GM21390 (cell line): ENCODE measurements around the gene KCNH1.

Experiments used
- ATAC-seq: cut with Tn5 transposase; IDR thresholded peaks from one replicate; pipeline ENCODE4 v1.9.1; 2021; ENCODE audit not compliant: unreplicated experiment

KCNH1 gene

DNA sequence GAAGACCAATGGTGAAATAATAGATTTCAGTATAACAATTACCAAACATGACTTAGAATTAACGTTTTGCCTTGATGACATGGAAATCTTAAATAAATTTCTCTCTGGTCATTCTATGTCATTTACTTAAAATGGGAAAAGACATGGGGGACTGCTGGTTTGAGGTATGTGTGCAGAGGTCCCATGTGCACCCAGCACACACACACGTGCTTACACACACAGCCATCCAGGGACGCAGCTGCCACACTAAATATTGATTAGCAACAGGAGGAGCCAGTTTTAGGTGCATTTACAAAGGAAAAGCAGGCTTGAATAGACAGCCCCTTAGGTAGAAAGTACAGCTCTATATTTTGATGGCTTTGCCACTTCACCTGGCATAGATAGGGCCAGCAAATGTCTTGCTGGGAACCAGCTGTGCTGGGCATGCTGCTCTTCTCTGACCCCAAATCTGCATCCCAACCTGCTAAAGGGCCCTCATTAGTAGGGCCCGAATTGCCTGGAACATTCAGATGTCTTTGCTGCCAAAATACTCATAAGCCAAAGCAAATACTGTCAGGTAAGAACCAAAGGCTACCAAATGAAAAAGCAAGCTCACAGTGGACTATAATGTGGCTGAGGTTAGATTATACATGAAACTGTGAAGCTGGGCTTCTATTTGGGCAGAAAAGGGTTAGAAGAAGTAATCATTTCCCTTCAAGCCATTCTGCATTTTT is 405.4 kb downstream of the KCNH1 start:
- no peak for ATAC-seq

DNA sequence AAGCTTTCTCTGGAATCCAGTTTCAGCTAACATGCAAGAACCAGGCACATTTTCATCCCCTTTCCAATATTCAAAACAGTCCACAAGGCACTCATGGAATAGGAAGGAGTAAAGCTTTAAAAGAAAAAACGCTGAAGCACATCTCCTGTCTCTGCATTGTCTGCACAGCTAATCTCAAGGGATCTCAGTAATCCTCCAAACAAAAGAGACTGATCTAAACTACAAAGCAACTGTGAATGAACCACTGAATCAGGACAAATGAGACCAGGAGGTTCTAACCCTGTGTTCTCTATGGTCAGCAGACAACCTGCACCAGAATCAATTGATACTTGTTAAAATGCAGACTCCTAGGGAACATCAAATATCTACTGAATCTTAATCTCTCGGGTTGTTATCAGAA is 406.2 kb downstream of the KCNH1 start:
- no peak for ATAC-seq

DNA sequence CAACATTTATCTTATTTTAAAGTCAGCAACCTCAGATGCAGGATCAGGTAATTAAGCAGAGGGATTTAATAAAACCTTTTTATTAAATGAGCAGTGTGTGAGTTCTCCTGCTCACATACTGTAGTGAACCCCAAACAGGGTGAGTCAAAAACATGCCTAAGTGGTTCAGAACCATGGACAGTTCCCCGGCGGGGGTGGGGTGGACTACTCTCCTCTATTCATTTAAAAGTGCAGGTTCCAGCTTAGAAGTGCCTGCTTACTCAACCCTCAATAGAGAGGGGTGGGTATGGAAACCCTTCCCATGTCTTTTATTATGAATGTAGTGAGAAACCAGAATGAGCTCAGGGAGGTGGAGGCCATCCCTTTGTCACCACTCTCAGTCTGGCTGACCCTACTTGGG is 407.3 kb downstream of the KCNH1 start:
- ATAC-seq = no peak

DNA sequence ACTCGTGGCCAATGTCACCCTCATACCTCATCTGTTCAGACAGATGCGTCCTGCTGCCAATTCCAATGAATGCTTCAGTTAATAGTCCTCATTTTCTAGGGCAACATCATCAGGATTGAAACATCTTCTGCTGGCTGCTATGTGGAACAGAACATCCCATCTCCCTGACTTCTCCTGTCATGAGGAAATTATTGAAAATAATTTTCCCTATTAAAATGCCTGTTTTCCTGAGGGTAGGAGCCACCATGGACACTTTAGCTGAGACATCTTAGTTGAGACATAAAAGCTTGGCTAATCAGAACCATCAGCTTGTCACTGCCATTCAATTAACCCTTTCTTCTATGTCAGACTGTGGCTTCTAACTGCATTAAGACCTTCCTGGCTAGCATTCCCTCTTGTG is 409.2 kb downstream of the KCNH1 start:
- ATAC-seq = no peak

DNA sequence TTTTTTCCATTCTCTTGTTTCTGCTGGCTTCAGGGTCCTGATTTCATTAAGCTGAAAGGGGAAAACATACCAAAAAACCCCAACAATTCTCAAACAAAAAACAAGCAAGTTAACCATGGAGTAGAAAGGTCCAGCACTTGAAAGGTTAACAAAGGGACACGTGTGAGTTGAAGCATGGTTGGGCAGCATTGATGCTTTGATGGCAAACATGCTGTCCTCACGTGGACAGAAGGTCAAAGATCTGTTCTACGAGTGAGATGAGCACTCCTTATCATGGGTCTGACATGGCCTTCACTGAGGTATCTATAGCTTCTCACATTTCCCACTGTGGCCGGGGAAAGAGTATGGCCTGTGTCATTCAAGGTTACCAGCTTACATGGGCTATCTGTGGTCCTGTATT is 410.3 kb downstream of the KCNH1 start:
- no peak for ATAC-seq

DNA sequence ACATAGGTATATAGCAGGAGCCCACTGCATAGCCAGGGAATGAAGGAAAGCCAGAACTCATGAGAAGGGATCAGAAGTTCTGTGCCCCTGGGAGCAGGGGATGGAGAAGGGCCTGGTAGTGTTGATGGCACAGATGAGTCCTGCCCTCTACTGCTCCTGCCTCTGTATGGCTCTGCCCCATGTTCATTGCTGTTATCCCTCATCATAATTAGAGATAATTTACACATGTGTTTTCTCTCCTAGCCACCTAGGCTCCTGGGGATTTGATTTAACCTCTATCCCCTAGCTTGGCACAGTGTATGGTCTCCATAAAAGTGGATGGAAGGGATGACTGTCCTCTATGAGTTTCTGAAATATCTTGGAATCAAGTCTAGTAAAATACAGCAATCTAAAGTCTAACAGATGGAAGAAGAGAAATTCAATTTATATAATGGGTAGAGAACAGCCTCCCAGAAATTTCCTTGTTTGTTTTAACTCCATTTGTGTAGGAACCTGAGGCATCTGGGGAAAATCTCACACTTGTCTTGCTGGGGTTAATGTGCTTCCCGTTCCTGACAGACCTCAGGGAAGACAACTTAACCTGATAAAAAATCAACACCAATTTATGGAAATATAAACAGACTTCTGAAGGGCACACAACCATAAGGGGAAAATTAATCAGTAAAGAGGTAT is 411.4 kb downstream of the KCNH1 start:
- ATAC-seq = no peak

DNA sequence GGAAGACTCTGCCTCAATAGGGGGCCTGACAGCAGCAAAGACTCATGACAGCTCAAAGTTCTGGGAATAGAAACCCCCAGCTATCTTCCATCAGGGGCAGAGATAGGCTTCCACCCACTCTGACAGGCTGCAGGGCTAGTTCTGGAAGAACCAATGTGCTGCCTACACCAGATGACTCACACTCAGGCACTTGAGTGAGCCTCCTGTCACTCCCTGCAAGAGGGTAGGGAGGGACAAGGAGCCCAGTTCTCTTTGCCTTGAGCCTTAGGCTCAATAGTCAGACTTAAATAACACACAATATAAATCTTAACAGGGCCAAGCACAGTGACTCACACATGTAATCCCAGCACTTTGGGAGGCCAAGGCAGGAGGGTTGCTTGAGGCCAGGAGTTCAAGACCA is 418.9 kb downstream of the KCNH1 start:
- no peak for ATAC-seq

DNA sequence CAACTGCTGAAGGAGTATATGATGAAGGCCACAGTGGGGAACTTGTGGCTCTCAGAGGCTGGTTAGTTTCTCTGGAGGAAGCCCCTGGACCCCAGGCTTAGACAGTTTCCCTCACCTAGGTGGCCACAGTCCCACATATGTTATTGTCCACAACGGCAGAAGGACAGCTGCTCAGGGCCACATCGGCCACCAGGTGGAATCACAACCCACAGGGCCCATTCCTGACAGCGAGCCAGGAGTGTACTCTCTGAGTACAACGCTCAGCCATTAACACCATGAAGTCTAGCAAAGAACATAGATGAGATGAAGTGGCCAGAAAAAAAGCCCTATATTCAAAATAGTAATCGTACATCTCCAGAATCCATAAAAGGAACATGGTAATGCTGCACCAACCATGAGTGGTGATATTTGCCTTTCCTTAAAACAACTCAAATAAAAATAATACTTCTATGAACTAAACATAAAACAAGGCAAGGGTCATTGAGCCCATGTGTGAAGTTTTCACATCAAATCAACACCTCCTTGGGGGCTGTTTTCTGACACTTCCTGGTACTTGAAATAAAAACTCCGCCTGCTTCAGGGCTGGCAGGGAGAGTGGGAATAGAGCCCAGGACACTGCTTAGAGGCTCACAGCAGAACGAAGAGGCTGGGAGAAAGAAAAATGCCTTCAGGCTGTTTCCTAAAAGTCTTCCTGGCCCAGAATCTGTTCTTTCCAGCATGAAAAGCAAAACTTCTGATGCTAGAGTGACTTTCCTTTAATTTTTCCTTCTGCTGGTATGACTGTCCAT is 421.9 kb downstream of the KCNH1 start:
- ATAC-seq = no peak

DNA sequence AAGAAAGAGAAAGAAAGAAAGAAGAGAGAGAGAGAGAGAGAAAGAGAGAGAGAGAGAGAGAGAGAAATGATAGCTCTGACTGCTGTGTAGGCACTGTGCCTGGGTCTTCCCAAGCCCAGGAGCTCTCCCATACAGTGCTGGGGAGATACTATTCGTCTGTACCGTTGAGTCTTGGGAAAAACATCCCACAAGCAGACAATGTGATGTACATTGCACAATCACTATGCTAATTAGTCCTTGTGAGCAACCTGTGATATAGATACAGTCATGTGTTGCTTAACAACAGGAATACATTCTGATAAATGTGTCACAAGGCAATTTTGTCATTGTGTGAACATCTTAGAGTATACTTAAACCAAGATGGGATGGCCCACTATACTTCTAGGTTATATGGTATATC is 424.2 kb downstream of the KCNH1 start:
- ATAC-seq = no peak

DNA sequence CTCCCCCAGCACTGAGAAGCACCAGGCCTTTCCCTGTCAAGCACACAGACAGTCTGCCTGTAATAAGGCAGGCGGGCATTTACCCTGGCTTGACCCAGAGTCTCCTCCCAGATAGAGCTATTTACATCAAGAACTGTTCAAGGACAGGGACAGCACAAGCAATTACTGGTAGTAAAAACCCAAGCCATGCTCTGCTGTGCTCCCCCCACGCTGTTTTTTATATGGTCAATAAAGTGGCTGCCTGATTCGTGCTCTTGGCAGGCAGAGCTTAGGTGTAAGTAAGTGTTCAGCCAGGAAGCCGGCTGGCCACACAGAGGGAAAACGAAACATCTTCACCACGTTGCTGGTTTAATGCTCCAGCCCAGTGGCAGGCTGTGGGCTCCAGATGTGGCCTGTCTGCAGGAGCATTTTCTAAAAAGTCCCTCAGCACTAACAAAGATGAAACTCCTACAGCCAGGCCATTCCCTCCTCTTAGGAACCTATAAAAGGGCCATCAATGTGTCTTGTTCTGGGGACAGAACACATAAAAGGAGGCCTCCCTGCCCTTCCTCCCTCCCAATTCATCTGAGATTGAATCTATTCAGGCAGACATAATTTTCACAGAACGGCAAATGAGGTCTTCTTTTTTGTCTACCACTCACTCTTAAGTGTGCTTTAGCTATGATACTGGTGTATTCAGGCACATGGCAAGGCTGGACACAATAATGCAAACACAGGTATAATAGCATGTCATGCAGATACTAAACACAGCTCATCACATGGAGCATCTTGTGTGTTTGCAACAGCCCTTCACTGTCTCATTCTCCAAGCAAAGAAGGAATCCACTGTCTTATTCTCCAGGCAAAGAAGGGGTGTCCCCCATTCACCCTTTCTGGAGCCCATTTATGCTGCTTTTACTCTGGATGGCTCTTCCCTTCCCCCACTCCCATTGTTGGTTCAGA is 426.4 kb downstream of the KCNH1 start:
- ATAC-seq = no peak

DNA sequence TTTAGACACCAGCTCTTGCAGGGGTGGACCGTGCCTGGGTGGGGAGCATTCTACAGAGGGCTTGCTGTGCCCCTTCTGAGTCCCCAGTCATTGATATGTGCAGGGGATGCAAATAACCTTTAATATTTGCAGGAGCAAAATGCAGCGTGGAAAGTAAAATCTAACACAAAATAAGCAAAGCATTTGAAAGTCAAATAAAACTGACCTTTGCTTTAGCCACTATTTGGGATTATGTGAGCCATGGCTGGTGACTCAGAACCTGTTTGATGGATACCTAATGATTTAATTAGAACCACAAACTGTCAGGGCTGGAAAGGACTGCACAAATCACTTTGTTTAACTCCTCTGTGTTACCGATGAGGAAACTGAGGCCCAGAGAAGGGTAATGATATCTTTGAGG is 427.7 kb downstream of the KCNH1 start:
- ATAC-seq = no peak

DNA sequence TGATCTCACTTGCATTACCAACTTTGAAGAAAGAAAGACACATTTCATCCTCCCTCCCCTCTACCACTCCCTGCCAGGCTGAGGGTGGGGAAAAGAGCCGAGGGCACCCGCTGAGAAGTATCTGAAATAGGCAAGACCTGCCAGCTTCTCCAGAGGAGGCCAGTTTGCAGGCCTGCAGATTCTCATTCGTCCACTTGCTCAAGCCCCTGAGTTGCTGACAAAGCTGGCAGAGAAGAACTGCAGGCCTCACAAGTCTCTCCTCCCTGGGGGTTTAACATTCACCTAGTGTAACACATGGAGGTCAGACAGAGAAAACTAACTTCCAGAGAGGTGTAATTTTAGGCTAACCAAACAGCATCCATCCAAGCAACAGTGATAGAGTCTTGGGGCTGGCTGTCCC is 428.9 kb downstream of the KCNH1 start:
- no peak for ATAC-seq

DNA sequence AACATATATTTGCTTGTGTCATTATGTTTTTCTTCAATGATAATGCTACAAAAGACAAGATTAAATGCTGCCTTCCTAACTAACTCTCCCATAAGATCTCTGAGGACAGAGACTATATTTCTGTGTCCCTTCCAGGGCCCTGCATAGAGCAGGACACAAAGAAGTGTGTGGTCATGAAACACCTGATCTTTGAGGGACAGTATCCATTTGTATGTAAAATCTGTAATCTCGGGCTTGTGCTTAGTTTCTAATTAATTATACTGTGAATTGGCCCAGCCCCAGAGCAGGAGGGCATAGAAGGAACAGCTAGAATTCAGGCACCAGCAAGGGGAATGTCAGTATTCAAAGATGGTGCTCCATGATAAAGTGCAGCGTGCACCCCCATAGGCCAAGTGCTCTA is 430.4 kb downstream of the KCNH1 start:
- no peak for ATAC-seq

DNA sequence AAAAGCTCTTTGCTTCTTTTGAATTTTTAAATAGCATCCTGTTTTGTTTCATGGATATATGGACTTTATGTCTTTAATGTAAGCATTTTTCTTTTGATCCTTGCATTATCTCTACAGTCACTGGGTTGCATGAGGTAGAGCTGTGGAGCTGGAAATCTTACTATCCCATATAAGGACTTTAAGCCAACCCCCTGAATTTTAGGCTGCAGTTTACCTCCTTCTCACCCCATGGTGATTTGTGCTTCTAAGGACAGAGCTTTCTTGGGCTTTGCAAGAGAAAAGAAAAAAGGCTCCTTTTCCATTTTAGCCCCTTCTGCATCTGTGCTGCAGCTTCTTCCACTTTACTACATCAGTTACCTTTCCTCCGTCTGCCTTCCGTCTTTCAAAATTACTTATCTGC is 431.4 kb downstream of the KCNH1 start:
- ATAC-seq = no peak

DNA sequence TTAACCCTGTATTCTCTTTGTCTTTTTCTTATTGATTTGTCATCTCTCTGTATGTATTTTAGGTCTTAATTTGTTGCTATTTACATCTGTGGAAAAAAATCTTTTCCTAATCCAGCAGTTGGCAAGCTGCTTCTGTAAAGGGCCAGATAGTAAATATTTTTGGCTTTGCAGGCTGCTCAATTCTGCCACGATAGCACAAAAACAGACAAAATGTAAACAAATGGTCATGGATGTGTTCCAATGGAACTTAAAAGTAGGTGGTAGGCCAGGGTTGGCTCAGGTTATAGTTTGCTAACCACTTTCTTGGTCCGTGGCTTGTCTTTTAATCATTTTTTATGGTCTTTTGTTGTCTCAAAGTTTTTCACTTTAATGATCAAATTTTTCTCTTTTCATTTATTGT is 433.4 kb downstream of the KCNH1 start:
- ATAC-seq = no peak

DNA sequence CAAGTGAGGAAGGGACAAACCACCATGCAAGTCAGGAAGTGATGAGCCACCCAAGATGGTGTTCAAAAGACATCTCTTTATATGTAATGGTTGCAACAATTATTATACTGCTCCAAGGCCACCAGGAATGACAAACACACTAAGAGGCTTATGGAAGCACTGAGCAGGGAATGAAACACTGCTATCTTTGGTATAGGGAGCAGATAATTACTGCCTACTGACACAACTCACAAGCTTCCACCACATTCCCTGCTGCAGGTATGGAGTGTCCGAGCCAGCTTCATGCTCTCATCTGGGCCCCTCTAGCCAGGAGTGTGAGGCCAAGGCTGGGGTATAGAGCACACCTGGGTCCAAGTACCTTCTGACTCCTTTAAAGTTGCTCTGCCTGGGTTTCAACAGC is 433.9 kb downstream of the KCNH1 start:
- ATAC-seq = no peak

DNA sequence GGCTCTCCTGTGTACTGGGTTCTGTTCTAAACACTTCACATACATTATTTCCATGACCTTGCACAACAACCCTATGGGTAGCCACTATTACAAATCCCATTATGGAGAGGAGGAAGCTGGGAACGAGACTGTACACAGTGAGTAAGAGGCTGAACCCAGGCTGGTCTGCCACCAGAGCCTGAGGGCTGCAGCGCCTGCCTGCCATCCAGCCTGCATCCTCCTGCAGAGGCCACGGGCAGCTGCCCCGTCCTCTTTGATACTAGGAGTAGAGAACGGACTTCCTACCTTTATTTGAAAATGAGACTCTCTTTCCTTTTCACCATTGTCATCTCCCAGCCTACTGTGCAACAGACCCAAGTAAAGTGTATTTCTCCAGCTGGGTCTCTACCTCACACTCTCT is 435.3 kb downstream of the KCNH1 start:
- ATAC-seq = no peak

DNA sequence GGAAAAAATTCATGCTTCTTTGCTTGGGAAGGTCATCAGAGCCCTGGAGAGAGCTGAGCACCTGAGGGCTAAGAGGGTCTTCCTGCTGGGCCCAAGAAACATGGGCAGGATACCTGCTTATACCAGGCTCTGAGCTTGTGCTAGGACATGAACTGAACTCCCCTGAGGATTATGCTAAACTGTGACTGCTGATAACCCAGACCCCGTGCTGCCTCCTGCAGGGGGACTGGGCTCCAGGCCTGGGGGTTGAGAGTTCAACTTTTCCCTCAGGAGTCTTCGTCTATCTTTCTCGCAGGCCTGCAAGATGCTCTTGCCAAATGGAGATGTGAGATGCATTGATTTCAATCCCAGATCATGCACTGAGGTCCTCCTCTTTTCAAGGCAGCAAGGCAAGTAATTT is 436.8 kb downstream of the KCNH1 start:
- ATAC-seq = no peak

DNA sequence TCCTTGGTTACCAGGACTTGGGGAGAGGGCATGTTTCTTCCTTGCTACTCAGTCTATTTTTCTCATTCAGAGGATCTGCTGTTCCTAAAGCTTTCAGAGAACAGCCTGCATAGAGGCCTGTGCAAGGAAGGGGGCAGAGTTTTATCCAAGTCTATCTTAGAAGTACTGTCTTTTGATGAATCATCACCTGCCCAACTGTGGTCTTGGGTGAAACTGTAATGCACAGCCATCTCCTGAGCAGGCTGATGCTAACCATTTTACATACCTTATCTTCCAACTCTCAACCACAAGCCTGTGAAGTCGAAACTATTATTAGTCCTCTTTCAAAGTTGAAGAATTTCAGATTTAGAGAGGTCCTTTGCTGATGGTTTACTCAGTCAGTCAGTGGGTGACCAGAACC is 437.2 kb downstream of the KCNH1 start:
- peak; percentile 98 for ATAC-seq

DNA sequence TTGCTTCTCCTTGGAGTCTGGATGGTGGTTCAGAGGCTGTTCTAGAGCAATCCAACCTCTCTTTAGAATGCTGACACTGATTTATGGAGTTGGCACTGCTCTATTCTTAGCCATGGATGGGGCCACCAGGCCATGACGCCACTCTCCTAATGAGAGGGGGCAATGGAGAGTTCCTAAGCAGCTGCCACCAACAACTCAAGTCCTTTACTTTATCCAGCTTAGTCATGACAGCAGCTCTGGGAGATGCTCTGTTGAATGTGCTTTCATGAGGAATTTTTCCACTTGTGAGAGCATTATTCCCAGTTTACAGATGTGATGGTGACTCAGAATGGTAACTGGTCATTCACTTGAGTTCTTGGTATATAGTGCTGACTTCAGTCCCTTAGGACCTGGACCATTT is 438.9 kb downstream of the KCNH1 start:
- no peak for ATAC-seq

DNA sequence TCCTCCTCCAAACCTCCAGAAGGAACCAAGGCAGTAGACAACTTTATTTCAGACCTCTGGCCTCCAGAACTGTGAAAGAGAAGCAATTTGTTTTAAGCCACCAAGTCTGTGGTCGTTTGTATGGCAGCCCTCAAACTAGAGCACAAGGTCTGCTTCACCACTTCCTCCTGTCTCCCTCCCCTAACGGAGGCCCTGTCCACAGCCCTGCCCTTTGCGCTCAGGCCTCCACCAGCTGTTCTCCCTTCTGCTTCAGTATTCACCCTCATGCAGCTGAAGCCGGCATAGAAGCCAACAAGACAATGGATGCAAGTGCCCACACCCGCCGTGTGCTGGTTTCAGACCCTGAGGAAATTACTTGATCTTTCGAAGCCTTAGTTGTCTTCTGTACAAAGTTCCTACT is 441.2 kb downstream of the KCNH1 start:
- ATAC-seq = no peak
